K562 (cell line): ENCODE data around the gene CALCOCO2. TPM values are rescaled to one million over a fixed set of nuclear protein-coding genes. Genes with fewer than 3 reads are reported as not detected.

Experiments
- KLF16 ChIP-seq: IDR thresholded peaks from 2 replicates; pipeline ENCODE4 v1.6.1; 2016; ENCODE audit warnings: antibody characterized with exemption
- MAZ ChIP-seq, 2 experiments: fragments of 450-650 bp in 1 of 2; sonication (generic) in 1 of 2; formaldehyde crosslinking; IDR thresholded peaks in 1 of 2; conservative IDR thresholded peaks in 1 of 2; 2 replicates each; pipeline versions ENCODE4 v1.4.0 to v1.5.0; 2020; ENCODE audit warnings: mild to moderate bottlenecking in 1 of 2, missing genetic modification reagents in 1 of 2
- RB1 ChIP-seq: fragments of 450-650 bp; IDR thresholded peaks from 2 replicates; pipeline ENCODE4 v1.6.1; 2017; ENCODE audit warnings: low read depth, mild to moderate bottlenecking
- SP1 ChIP-seq: sonication (generic); formaldehyde crosslinking; IDR thresholded peaks from 2 replicates; pipeline ENCODE4 v1.8.1; 2022; ENCODE audit warnings: mild to moderate bottlenecking, missing genetic modification reagents
- ZNF507 ChIP-seq: conservative IDR thresholded peaks from 2 replicates; pipeline ENCODE4 v1.6.1; 2017; ENCODE audit warnings: missing genetic modification characterization, missing compliant biosample characterization
- polyA plus RNA-seq, 8 experiments: library from polyadenylated mRNA; depleted of rRNA in 4 of 8; stranded (reverse) in 5 of 8; unstranded in 3 of 8; fragments of >200 nt; fragmentation: Nextera tagmentation in 2 of 8; fragmentation: Illumina TruSeq in 1 of 8; extraction: Ambion mirVana in 2 of 8; extraction: Trizol in 1 of 8; gene quantifications; 2 replicates each; pipeline versions ENCODE4 v1.2.1 to v1.2.3, GENCODE V29; 2011 to 2014; ENCODE audit warnings: inconsistent platforms in 1 of 8, missing spikeins in 1 of 8
- total RNA-seq, 7 experiments: library from RNA; depleted of rRNA in 6 of 7; stranded (reverse); fragments of >200 nt in 6 of 7; fragmentation: Illumina TruSeq in 2 of 7; extraction: Trizol in 2 of 7; gene quantifications; 2 replicates each; pipeline versions ENCODE4 v1.2.1 to v1.2.3, GENCODE V29; 2011 to 2021; ENCODE audit warnings: low replicate concordance in 1 of 7
- TF ChIP-seq, protein P1 (sequence below): fragments of 200-800 bp; sonication (Bioruptor generic); IDR thresholded peaks from 2 replicates; pipeline ENCODE4 v1.6.1; 2016; ENCODE audit warnings: missing genetic modification characterization, missing compliant biosample characterization
- TF ChIP-seq, protein P2 (sequence below): sonication (generic); formaldehyde crosslinking; IDR thresholded peaks from 2 replicates; pipeline ENCODE4 v1.8.0; 2022; ENCODE audit warnings: missing genetic modification reagents, mild to moderate bottlenecking, moderate library complexity, borderline replicate concordance

Gene CALCOCO2
- total and polyA plus RNA-seq, 9 of the 15 experiments (the other 6 are each of a cell fraction or from before 2014, with no cell fraction given) = 24.1 to 87.3 (median 67.5) TPM

DNA sequence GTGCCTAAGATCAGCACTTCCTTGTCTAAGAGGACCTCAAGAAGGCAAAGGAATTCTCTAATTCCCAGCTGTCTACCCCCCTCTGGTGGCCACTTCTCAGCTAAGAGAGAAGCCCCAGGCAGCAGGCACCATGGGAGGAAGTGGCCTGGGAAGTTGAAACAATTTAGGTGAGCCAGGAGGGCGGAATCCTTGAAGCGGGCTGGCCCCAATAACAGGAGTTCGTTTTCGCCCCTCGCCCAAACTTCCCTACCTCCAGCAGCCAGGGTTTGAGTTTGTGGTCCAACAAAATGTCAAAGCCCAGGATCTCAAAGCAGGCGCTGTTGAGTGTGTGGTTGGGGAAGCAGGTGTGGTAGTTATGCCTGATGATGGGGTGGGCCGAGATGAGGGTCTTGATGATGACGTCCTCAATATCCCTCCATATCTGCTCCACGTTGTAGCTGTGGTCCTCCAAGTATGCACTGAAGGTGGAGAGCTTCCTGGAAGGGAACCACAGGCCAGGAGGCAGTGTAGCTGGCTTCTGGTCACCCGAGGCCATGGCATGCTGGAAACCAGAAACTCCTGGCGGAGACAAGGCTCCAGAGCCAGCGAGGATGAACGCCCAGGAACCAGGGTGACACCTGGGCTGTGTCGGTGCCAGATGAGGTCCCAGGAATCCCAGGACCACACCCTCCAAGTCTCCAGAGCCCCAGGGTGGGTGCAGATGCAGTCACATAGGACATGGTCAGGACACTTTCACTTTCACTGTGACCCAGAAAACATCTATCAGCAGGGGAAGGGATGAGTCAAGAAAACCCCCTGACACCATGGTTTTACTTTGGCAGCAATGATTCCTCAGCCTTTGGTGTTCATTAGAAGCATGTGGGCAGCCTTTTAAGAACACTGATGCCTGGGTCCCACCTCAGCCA lies 39.5 kb upstream of the CALCOCO2 start (continued):
- TF ChIP-seq, protein P1, sequence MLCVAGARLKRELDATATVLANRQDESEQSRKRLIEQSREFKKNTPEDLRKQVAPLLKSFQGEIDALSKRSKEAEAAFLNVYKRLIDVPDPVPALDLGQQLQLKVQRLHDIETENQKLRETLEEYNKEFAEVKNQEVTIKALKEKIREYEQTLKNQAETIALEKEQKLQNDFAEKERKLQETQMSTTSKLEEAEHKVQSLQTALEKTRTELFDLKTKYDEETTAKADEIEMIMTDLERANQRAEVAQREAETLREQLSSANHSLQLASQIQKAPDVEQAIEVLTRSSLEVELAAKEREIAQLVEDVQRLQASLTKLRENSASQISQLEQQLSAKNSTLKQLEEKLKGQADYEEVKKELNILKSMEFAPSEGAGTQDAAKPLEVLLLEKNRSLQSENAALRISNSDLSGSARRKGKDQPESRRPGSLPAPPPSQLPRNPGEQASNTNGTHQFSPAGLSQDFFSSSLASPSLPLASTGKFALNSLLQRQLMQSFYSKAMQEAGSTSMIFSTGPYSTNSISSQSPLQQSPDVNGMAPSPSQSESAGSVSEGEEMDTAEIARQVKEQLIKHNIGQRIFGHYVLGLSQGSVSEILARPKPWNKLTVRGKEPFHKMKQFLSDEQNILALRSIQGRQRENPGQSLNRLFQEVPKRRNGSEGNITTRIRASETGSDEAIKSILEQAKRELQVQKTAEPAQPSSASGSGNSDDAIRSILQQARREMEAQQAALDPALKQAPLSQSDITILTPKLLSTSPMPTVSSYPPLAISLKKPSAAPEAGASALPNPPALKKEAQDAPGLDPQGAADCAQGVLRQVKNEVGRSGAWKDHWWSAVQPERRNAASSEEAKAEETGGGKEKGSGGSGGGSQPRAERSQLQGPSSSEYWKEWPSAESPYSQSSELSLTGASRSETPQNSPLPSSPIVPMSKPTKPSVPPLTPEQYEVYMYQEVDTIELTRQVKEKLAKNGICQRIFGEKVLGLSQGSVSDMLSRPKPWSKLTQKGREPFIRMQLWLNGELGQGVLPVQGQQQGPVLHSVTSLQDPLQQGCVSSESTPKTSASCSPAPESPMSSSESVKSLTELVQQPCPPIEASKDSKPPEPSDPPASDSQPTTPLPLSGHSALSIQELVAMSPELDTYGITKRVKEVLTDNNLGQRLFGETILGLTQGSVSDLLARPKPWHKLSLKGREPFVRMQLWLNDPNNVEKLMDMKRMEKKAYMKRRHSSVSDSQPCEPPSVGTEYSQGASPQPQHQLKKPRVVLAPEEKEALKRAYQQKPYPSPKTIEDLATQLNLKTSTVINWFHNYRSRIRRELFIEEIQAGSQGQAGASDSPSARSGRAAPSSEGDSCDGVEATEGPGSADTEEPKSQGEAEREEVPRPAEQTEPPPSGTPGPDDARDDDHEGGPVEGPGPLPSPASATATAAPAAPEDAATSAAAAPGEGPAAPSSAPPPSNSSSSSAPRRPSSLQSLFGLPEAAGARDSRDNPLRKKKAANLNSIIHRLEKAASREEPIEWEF (CRISPR knock-in tag) = no peak
- TF ChIP-seq ZNF507 (tag) (no peak), MAZ (CRISPR knock-in tag; conservative IDR thresholded peaks at IDR 0.05 in 1 of 2, IDR thresholded peaks at IDR 0.05 in 1 of 2) (0 out of 4 replicates have a peak, but pooled peaks of 1 of the 2 experiments have one; percentile 18), KLF16 (peak; percentile 21; the same call in 1 of the 2 replicates), SP1 (CRISPR knock-in tag) (0 out of 2 replicates have a peak, but pooled peaks have one; percentile 31), RB1 (peak; percentile 44; the same call in 1 of the 2 replicates)
- TF ChIP-seq, protein P2, sequence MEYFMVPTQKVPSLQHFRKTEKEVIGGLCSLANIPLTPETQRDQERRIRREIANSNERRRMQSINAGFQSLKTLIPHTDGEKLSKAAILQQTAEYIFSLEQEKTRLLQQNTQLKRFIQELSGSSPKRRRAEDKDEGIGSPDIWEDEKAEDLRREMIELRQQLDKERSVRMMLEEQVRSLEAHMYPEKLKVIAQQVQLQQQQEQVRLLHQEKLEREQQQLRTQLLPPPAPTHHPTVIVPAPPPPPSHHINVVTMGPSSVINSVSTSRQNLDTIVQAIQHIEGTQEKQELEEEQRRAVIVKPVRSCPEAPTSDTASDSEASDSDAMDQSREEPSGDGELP (CRISPR knock-in tag) = 0 out of 2 replicates have a peak, but pooled peaks have one; percentile 15
